ENCODE measurements around the gene CEP78. TPM values are rescaled to one million over a fixed set of nuclear protein-coding genes. Genes with fewer than 3 reads are reported as not detected.
A peak's percentile ranks its signal among the peaks of the same experiment; 100 is the strongest.

CEP78 gene
- total RNA-seq, 5 donors from 2014 or later (not counting 1 experiment from before 2014, with no cell fraction given), result 23.2 to 37.4 (median 29.5) TPM

GRCh38 chr9:78296893-78297671 is 61.2 kb downstream of the CEP78 start, which contains the start of gene PSAT1:
PSAT1 (plus strand) TSS chr9:78297125; CDS start chr9:78297211, 86 bp downstream.
- DNase-seq (peak; percentile 68 to 92 (median 84)), ATAC-seq (replicated peaks in 1 of 4) (peak; percentile 96 to 98 (median 98))
- peak within 1 kb of the TSS; percentile 38 for H3K27ac ChIP-seq (ENCODE audit: low read length)
- CTCF ChIA-PET, result interaction anchor here (0.6 to 1.2 kb wide), 11 partner anchors 35 to 1073 kb away, joined by 3 to 9 read pairs (median 3); no protein-coding TSS in a partner anchor
- no peaks in the 10 kb centered on the region for H3K9me3 Mint-ChIP-seq
- under 1% methylated on average over 75 of the region's 76 CpGs for WGBS (ENCODE audit: insufficient coverage)
- POLR2A ChIA-PET, result interaction anchor here in 1 of 2 donors (0.6 to 0.7 kb wide), 3 partner anchors 39 to 964 kb away, joined by 3 to 8 read pairs (median 3); no protein-coding TSS in a partner anchor
- H3K36me3 ChIP-seq (ENCODE audit: control insufficient read depth in 2 of 2, extremely low read depth in 1 of 2, insufficient read depth in 1 of 2, low read length in 1 of 2), result no peaks in the 10 kb centered on the region
- H3K4me3 ChIP-seq (ENCODE audit: control insufficient read depth in 1 of 2, extremely low read depth in 1 of 2, low read length in 1 of 2), result peak within 1 kb of the TSS; percentile 82 to 97
- peak within 1 kb of the TSS; percentile 52 to 76 for H3K27ac Mint-ChIP-seq
- H3K9me3 ChIP-seq, result no peaks in the 10 kb centered on the region
- H3K27me3 ChIP-seq (replicated peaks in 1 of 2; ENCODE audit: control insufficient read depth in 2 of 2, extremely low read depth in 1 of 2, insufficient read depth in 2 of 2, low read length in 1 of 2), result peaks cover 0 to 16% of the 10 kb centered on the region in 2 experiments
- peaks cover 12% of the 10 kb centered on the region for H3K36me3 Mint-ChIP-seq
- H3K4me1 Mint-ChIP-seq, result peaks cover 27 to 33% (median 30%) of the 10 kb centered on the region in 3 donors
- peaks cover 0 to 1% of the 10 kb centered on the region in 2 donors for H3K27me3 Mint-ChIP-seq
- peaks cover 11 to 35% of the 10 kb centered on the region in 2 experiments for H3K4me1 ChIP-seq (ENCODE audit: control insufficient read depth in 1 of 2, extremely low read depth in 1 of 2, insufficient read depth in 2 of 2, low read length in 2 of 2)
- H3K4me3 Mint-ChIP-seq, result peak within 1 kb of the TSS; percentile 85 to 97 (median 91)

GRCh38 chr9:78297672-78297961 is 61.7 kb downstream of the CEP78 start:
- Mint-ChIP-seq H3K27me3 (peaks cover 0 to 1% of the 10 kb centered on the region in 2 donors), H3K36me3 (peaks cover 13% of the 10 kb centered on the region), H3K4me1 (peaks cover 25 to 30% (median 29%) of the 10 kb centered on the region in 3 donors), H3K9me3 (no peaks in the 10 kb centered on the region), H3K4me3 (peak overlapping the region; percentile 85 to 97 (median 91)), H3K27ac (no peak overlapping the region)
- H3K4me1 ChIP-seq (ENCODE audit: control insufficient read depth in 1 of 2, extremely low read depth in 1 of 2, insufficient read depth in 2 of 2, low read length in 2 of 2), result peaks cover 11 to 34% of the 10 kb centered on the region in 2 experiments
- POLR2A ChIA-PET, result interaction anchor here in 1 of 2 donors (0.7 kb wide), 1 partner anchor 27 kb away, joined by 3 read pairs; no protein-coding TSS in a partner anchor
- no peaks in the 10 kb centered on the region for H3K36me3 ChIP-seq (ENCODE audit: control insufficient read depth in 2 of 2, extremely low read depth in 1 of 2, insufficient read depth in 1 of 2, low read length in 1 of 2)
- peaks cover 0 to 16% of the 10 kb centered on the region in 2 experiments for H3K27me3 ChIP-seq (replicated peaks in 1 of 2; ENCODE audit: control insufficient read depth in 2 of 2, extremely low read depth in 1 of 2, insufficient read depth in 2 of 2, low read length in 1 of 2)
- H3K9me3 ChIP-seq, result no peaks in the 10 kb centered on the region
- DNase-seq, result no peak
- no peak for ATAC-seq (replicated peaks in 1 of 4)
- CTCF ChIA-PET, result interaction anchor here (0.7 to 0.8 kb wide), 2 partner anchors 36 to 87 kb away, joined by 3 to 4 read pairs; no protein-coding TSS in a partner anchor
- no peak overlapping the region for H3K27ac ChIP-seq (ENCODE audit: low read length)
- WGBS (ENCODE audit: insufficient coverage), result 2% methylated on average over 9 of the region's 10 CpGs
- peak overlapping the region; percentile 82 to 97 for H3K4me3 ChIP-seq (ENCODE audit: control insufficient read depth in 1 of 2, extremely low read depth in 1 of 2, low read length in 1 of 2)

- POLR2A ChIA-PET, result interaction anchor here (0.6 to 0.7 kb wide), 3 partner anchors 27 to 46 kb away, joined by 3 to 11 read pairs (median 3); no protein-coding TSS in a partner anchor
- H3K27me3 Mint-ChIP-seq, result peaks cover 0 to 1% of the 10 kb centered on the region in 2 donors
Observed at GRCh38 chr9:78298046-78298765, 62.3 kb downstream of the CEP78 start.

GRCh38 chr9:78300209-78300608 is 64.3 kb downstream of the CEP78 start:
- no peak overlapping the region for H3K27ac ChIP-seq (ENCODE audit: low read length)
- no peak overlapping the region for H3K4me3 ChIP-seq (ENCODE audit: control insufficient read depth in 1 of 2, extremely low read depth in 1 of 2, low read length in 1 of 2)
- peaks cover 20% of the 10 kb centered on the region for H3K36me3 Mint-ChIP-seq
- DNase-seq, result no peak
- no peaks in the 10 kb centered on the region for H3K9me3 ChIP-seq
- H3K27me3 Mint-ChIP-seq, result peaks cover 0 to 1% of the 10 kb centered on the region in 2 donors
- ChIA-PET POLR2A (interaction anchor here in 1 of 2 donors (0.6 kb wide), 1 partner anchor 875 kb away, joined by 4 read pairs; no protein-coding TSS in a partner anchor), CTCF (no interaction called here)
- H3K27me3 ChIP-seq (replicated peaks in 1 of 2; ENCODE audit: control insufficient read depth in 2 of 2, extremely low read depth in 1 of 2, insufficient read depth in 2 of 2, low read length in 1 of 2), result peaks cover 0 to 16% of the 10 kb centered on the region in 2 experiments
- H3K9me3 Mint-ChIP-seq, result no peaks in the 10 kb centered on the region
- no peak overlapping the region for H3K27ac Mint-ChIP-seq
- ATAC-seq (replicated peaks in 1 of 4), result no peak
- peaks cover 0 to under 1% of the 10 kb centered on the region in 2 donors for H3K36me3 ChIP-seq (ENCODE audit: control insufficient read depth in 2 of 2, extremely low read depth in 1 of 2, insufficient read depth in 1 of 2, low read length in 1 of 2)
- no CpG with 5 or more reads among the region's 6 CpGs for WGBS (ENCODE audit: insufficient coverage)
- H3K4me1 Mint-ChIP-seq, result peaks cover 16 to 24% (median 20%) of the 10 kb centered on the region in 3 donors
- no peak overlapping the region for H3K4me3 Mint-ChIP-seq
- H3K4me1 ChIP-seq (ENCODE audit: control insufficient read depth in 1 of 2, extremely low read depth in 1 of 2, insufficient read depth in 2 of 2, low read length in 2 of 2), result peaks cover 9 to 26% of the 10 kb centered on the region in 2 experiments

More at GRCh38 chr9:78298046-78298765, 62.3 kb downstream of the CEP78 start:
- peak overlapping the region; percentile 82 to 97 for H3K4me3 ChIP-seq (ENCODE audit: control insufficient read depth in 1 of 2, extremely low read depth in 1 of 2, low read length in 1 of 2)
- H3K27me3 ChIP-seq (replicated peaks in 1 of 2; ENCODE audit: control insufficient read depth in 2 of 2, extremely low read depth in 1 of 2, insufficient read depth in 2 of 2, low read length in 1 of 2), result peaks cover 0 to 16% of the 10 kb centered on the region in 2 experiments
- Mint-ChIP-seq H3K27ac (no peak overlapping the region), H3K36me3 (peaks cover 13% of the 10 kb centered on the region), H3K9me3 (no peaks in the 10 kb centered on the region), H3K4me1 (peaks cover 19 to 24% (median 23%) of the 10 kb centered on the region in 3 donors), H3K4me3 (peak overlapping the region; percentile 85 to 97 (median 91))
- CTCF ChIA-PET, result interaction anchor here (0.6 to 0.7 kb wide), 2 partner anchors 37 to 103 kb away, joined by 4 to 7 read pairs; no protein-coding TSS in a partner anchor
- H3K36me3 ChIP-seq (ENCODE audit: control insufficient read depth in 2 of 2, extremely low read depth in 1 of 2, insufficient read depth in 1 of 2, low read length in 1 of 2), result no peaks in the 10 kb centered on the region
- H3K4me1 ChIP-seq (ENCODE audit: control insufficient read depth in 1 of 2, extremely low read depth in 1 of 2, insufficient read depth in 2 of 2, low read length in 2 of 2), result peaks cover 9 to 29% of the 10 kb centered on the region in 2 experiments
- 0% methylated on average over 2 of the region's 16 CpGs for WGBS (ENCODE audit: insufficient coverage)
- no peak overlapping the region for H3K27ac ChIP-seq (ENCODE audit: low read length)
- ATAC-seq (replicated peaks in 1 of 4) (no peak), DNase-seq (peak in 2 of 35 experiments; percentile 2 to 8)
- H3K9me3 ChIP-seq, result no peaks in the 10 kb centered on the region

- H3K27ac ChIP-seq (ENCODE audit: low read length), result no peak overlapping the region
- no peaks in the 10 kb centered on the region for H3K9me3 ChIP-seq
- ChIA-PET CTCF (interaction anchor here (0.6 kb wide), 2 partner anchors 869 to 993 kb away, joined by 3 read pairs; no protein-coding TSS in a partner anchor), POLR2A (no interaction called here)
- no peaks in the 10 kb centered on the region for H3K9me3 Mint-ChIP-seq
- peaks cover 3 to 21% of the 10 kb centered on the region in 2 experiments for H3K4me1 ChIP-seq (ENCODE audit: control insufficient read depth in 1 of 2, extremely low read depth in 1 of 2, insufficient read depth in 2 of 2, low read length in 2 of 2)
- H3K4me3 Mint-ChIP-seq, result no peak overlapping the region
- DNase-seq, result no peak
- no peak overlapping the region for H3K27ac Mint-ChIP-seq
- ATAC-seq (replicated peaks in 1 of 4), result no peak
- H3K27me3 Mint-ChIP-seq, result peaks cover 0 to 1% of the 10 kb centered on the region in 2 donors
- WGBS (ENCODE audit: insufficient coverage), result no CpG with 5 or more reads among the region's 2 CpGs
- peaks cover 33% of the 10 kb centered on the region for H3K36me3 Mint-ChIP-seq
- no peak overlapping the region for H3K4me3 ChIP-seq (ENCODE audit: control insufficient read depth in 1 of 2, extremely low read depth in 1 of 2, low read length in 1 of 2)
- H3K27me3 ChIP-seq (replicated peaks in 1 of 2; ENCODE audit: control insufficient read depth in 2 of 2, extremely low read depth in 1 of 2, insufficient read depth in 2 of 2, low read length in 1 of 2), result peaks cover 0 to 11% of the 10 kb centered on the region in 2 experiments
- H3K36me3 ChIP-seq (ENCODE audit: control insufficient read depth in 2 of 2, extremely low read depth in 1 of 2, insufficient read depth in 1 of 2, low read length in 1 of 2), result peaks cover 7 to 8% of the 10 kb centered on the region in 2 donors
- H3K4me1 Mint-ChIP-seq, result peaks cover 12 to 19% (median 15%) of the 10 kb centered on the region in 3 donors
Observed at GRCh38 chr9:78301466-78301865, 65.6 kb downstream of the CEP78 start.
